ENCODE results near the gene MOGAT1. TPM values are rescaled to one million over a fixed set of nuclear protein-coding genes. Genes with fewer than 3 reads are reported as not detected.

MOGAT1 gene
- total and polyA plus RNA-seq, 2 of the 4 experiments (the other 2 are of a cell fraction), result not detected

DNA sequence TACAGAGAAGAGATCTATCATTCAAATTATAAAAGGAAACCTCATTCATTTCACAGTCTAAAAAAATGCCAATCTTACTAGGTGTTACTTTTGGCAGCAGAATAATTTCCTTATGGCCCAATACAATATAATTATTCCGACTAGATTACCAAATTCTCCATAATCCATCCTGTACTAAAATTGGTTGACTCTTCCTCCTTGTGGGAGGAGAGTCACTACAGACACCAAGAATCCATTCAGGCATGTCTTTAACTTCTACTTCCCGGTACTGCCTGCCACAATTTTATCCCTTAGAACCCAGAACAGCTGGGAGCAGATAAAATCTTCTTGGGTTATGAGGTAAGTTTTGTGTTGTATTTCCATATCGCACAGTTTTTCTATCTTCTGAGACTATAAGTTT lies 25.4 kb upstream of the MOGAT1 start:
- H3K9me1 ChIP-seq (ENCODE audit: insufficient read depth, low read length), result peaks cover 3% of the 10 kb centered on the region; the same call in 1 of the 2 replicates
- TF ChIP-seq, protein P1, sequence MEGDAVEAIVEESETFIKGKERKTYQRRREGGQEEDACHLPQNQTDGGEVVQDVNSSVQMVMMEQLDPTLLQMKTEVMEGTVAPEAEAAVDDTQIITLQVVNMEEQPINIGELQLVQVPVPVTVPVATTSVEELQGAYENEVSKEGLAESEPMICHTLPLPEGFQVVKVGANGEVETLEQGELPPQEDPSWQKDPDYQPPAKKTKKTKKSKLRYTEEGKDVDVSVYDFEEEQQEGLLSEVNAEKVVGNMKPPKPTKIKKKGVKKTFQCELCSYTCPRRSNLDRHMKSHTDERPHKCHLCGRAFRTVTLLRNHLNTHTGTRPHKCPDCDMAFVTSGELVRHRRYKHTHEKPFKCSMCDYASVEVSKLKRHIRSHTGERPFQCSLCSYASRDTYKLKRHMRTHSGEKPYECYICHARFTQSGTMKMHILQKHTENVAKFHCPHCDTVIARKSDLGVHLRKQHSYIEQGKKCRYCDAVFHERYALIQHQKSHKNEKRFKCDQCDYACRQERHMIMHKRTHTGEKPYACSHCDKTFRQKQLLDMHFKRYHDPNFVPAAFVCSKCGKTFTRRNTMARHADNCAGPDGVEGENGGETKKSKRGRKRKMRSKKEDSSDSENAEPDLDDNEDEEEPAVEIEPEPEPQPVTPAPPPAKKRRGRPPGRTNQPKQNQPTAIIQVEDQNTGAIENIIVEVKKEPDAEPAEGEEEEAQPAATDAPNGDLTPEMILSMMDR (conservative IDR thresholded peaks at IDR 0.05; ENCODE audit: low read depth, low read length), result no peak
- TF ChIP-seq NFE2L2 (IDR thresholded peaks at IDR 0.05; ENCODE audit: low read depth, low read length), result no peak
- no peak for TF ChIP-seq FOS (IDR thresholded peaks at IDR 0.05; ENCODE audit: low read depth, low read length)
- no peak overlapping the region for H4K8ac ChIP-seq (ENCODE audit: low read depth in 2 of 2, low read length in 2 of 2)
- ChIA-PET CTCF (no interaction called here), POLR2A (ENCODE audit: unreplicated experiment) (no interaction called here)
- peaks cover 15% of the 10 kb centered on the region for H3K36me3 ChIP-seq (ENCODE audit: control insufficient read depth, insufficient read depth, low read length)
- H3K56ac ChIP-seq (ENCODE audit: extremely low read depth, insufficient read depth, low read length), result no peak overlapping the region
- no peak overlapping the region for H2AFZ ChIP-seq (replicated peaks; ENCODE audit: low read length, poor library complexity)
- H3K18ac ChIP-seq (ENCODE audit: low read depth, low read length), result no peak overlapping the region
- DNase-seq, result no peak
- no peak overlapping the region for H2AK9ac ChIP-seq (replicated peaks; ENCODE audit: low read depth, low read length, poor library complexity)
- H3K9me3 ChIP-seq (ENCODE audit: control insufficient read depth, insufficient read depth, low read length), result no peaks in the 10 kb centered on the region
- H3K23ac ChIP-seq (ENCODE audit: low read depth, low read length), result no peak overlapping the region
- no peak overlapping the region for H3K4me2 ChIP-seq (ENCODE audit: low read depth, low read length)
- H3K79me1 ChIP-seq (ENCODE audit: low read depth in 1 of 2, low read length in 2 of 2), result peaks cover 15 to 22% of the 10 kb centered on the region in 2 experiments
- intact Hi-C loops (cut with micrococcal nuclease), result no loop called here
- no peak overlapping the region for H2BK120ac ChIP-seq (ENCODE audit: low read depth, low read length)
- WGBS, 2 experiments (ENCODE audit: extremely low coverage in 2 of 2, insufficient read length in 1 of 2), result no CpG with 5 or more reads among the region's 3 CpGs
- H3K14ac ChIP-seq (replicated peaks; ENCODE audit: low read depth, low read length), result no peak overlapping the region
- no peak for ATAC-seq (ENCODE audit: low read depth)
- no peak overlapping the region for H2AK5ac ChIP-seq (ENCODE audit: low read depth, low read length)
- H2BK5ac ChIP-seq (ENCODE audit: low read depth, low read length, poor library complexity, severe bottlenecking), result no peak overlapping the region
- 0 out of 2 replicates have a peak, but pooled peaks cover 2% of the 10 kb centered on the region for H3K4me1 ChIP-seq (ENCODE audit: control insufficient read depth, insufficient read depth, low read length)
- H3K4me3 ChIP-seq (ENCODE audit: insufficient read depth, low read depth, low read length), result no peak overlapping the region
- H2BK15ac ChIP-seq (ENCODE audit: low read depth, low read length), result no peak overlapping the region
- no peak overlapping the region for H4K5ac ChIP-seq (ENCODE audit: low read depth, low read length)
- H3K4ac ChIP-seq (ENCODE audit: low read depth, low read length), result no peak overlapping the region
- BruUV-seq (replicated peaks), result no TSS peak
- dilution Hi-C loops (cut with HindIII; ENCODE audit: low sequenced_read_pairs, unreplicated experiment), result no loop called here
- no peak overlapping the region for H3K9ac ChIP-seq (ENCODE audit: low read depth, low read length)
- in situ Hi-C loops (cut with MboI; ENCODE audit: low sequenced_read_pairs), result no loop called here
- H4K20me1 ChIP-seq (ENCODE audit: insufficient read depth, low read length), result no peaks in the 10 kb centered on the region
- H2BK20ac ChIP-seq (ENCODE audit: low read depth, low read length), result no peak overlapping the region
- no peaks in the 10 kb centered on the region for H3K27me3 ChIP-seq (ENCODE audit: control insufficient read depth, insufficient read depth, low read length)
- no peak overlapping the region for H4K91ac ChIP-seq (ENCODE audit: insufficient read depth, low read depth, low read length)
- no peak overlapping the region for H3K27ac ChIP-seq (ENCODE audit: insufficient read depth, low read length)
